OCI-LY1 (cell line): ENCODE measurements around the gene ILRUN.
A peak's percentile ranks its signal among the peaks of the same experiment; 100 is the strongest.

Source experiments
- H2AFZ ChIP-seq: fragments of 200-600 bp; sonication (generic), shearing (Covaris generic); 2 replicates; pipeline ENCODE4 v1.6.0; 2014; ENCODE audit warnings: antibody characterized with exemption, mild to moderate bottlenecking, low read length
- H3F3A ChIP-seq: fragments of 200-600 bp; sonication (generic), shearing (Covaris generic); 2 replicates; pipeline ENCODE4 v1.6.0; 2014; ENCODE audit warnings: mild to moderate bottlenecking, antibody characterized with exemption, low read length, moderate library complexity; ENCODE audit not compliant: insufficient read depth
- H3K27ac ChIP-seq: fragments of 200-600 bp; sonication (generic); 2 replicates; pipeline ENCODE4 v1.5.1; 2014; ENCODE audit warnings: low read length, mixed run types, mild to moderate bottlenecking, low read depth; ENCODE audit not compliant: poor library complexity, severe bottlenecking
- H3K27me3 ChIP-seq: fragments of 200-600 bp; sonication (generic); 2 replicates; pipeline ENCODE4 v1.6.0; 2014; ENCODE audit warnings: antibody characterized with exemption, mild to moderate bottlenecking, low read length, moderate library complexity; ENCODE audit not compliant: insufficient read depth
- H3K36me3 ChIP-seq: fragments of 200-600 bp; sonication (generic); 2 replicates; pipeline ENCODE4 v1.6.1; 2014; ENCODE audit warnings: mild to moderate bottlenecking, antibody characterized with exemption, low read length, moderate library complexity, mixed read lengths; ENCODE audit not compliant: insufficient read depth
- H3K4me1 ChIP-seq: fragments of 200-600 bp; sonication (generic); 2 replicates; pipeline ENCODE4 v1.5.1; 2014; ENCODE audit warnings: mild to moderate bottlenecking, low read length, moderate library complexity; ENCODE audit not compliant: insufficient read depth, severe bottlenecking
- H3K4me2 ChIP-seq: fragments of 200-600 bp; sonication (generic), shearing (Covaris generic); 2 replicates; pipeline ENCODE4 v1.6.1; 2014; ENCODE audit warnings: low read length
- H3K4me3 ChIP-seq: fragments of 200-600 bp; sonication (generic); 2 replicates; pipeline ENCODE4 v1.5.1; 2014; ENCODE audit warnings: low read length, low read depth, mild to moderate bottlenecking, mixed read lengths; ENCODE audit not compliant: poor library complexity, severe bottlenecking
- H3K79me2 ChIP-seq: fragments of 200-600 bp; shearing (Covaris generic); 2 replicates; pipeline ENCODE4 v1.6.1; 2016; ENCODE audit warnings: mixed run types, low read length, mixed read lengths; ENCODE audit not compliant: insufficient read depth
- H3K9ac ChIP-seq: fragments of 200-600 bp; sonication (generic), shearing (Covaris generic); 2 replicates; pipeline ENCODE4 v1.6.1; 2014; ENCODE audit warnings: mild to moderate bottlenecking, low read length, mixed read lengths
- H3K9me2 ChIP-seq: fragments of 200-600 bp; sonication (generic), shearing (Covaris generic); 2 replicates; pipeline ENCODE4 v1.6.1; 2014; ENCODE audit warnings: low read depth, mild to moderate bottlenecking, low read length, mixed read lengths
- H3K9me3 ChIP-seq: fragments of 200-600 bp; shearing (Covaris generic); 2 replicates; pipeline ENCODE4 v1.6.1; 2014; ENCODE audit warnings: low read length, mixed read lengths
- H4K20me1 ChIP-seq: fragments of 200-600 bp; sonication (generic), shearing (Covaris generic); 2 replicates; pipeline ENCODE4 v1.6.0; 2016; ENCODE audit warnings: mild to moderate bottlenecking, low read length; ENCODE audit not compliant: insufficient read depth
- CTCF ChIP-seq: fragments of 200-600 bp; sonication (generic), shearing (Covaris generic); IDR thresholded peaks from 2 replicates; pipeline ENCODE4 v1.5.1; 2017; ENCODE audit warnings: mild to moderate bottlenecking, antibody characterized with exemption, low read length, moderate library complexity, mixed read lengths
- EZH2 ChIP-seq: fragments of 200-600 bp; sonication (generic), shearing (Covaris generic); IDR thresholded peaks from 2 replicates; pipeline ENCODE4 v1.8.0; 2017; ENCODE audit warnings: borderline replicate concordance, mixed run types, mild to moderate bottlenecking, antibody characterized with exemption, low read length, moderate library complexity, mixed read lengths

The ILRUN gene

GRCh38 chr6:34697904-34698559, 1.5 kb upstream of the ILRUN start:
- no peak for TF ChIP-seq CTCF
- TF ChIP-seq EZH2, result no peak
- H3K36me3 ChIP-seq, result peaks cover 10% of the 10 kb centered on the region; the same call in 1 of the 2 replicates
- H3K9me2 ChIP-seq, result no peaks in the 10 kb centered on the region
- peaks cover 40% of the 10 kb centered on the region for H3K4me1 ChIP-seq
- peak overlapping the region; percentile 84 for H3K4me2 ChIP-seq
- H3K27me3 ChIP-seq, result no peaks in the 10 kb centered on the region
- H3K9ac ChIP-seq, result peak overlapping the region; percentile 79
- H3K4me3 ChIP-seq, result peak overlapping the region; percentile 74
- peaks cover 34% of the 10 kb centered on the region for H3K79me2 ChIP-seq
- no peaks in the 10 kb centered on the region for H4K20me1 ChIP-seq
- no peaks in the 10 kb centered on the region for H3K9me3 ChIP-seq
- peak overlapping the region; percentile 28 for H3K27ac ChIP-seq
- H2AFZ ChIP-seq, result no peak overlapping the region
- H3F3A ChIP-seq, result no peaks in the 10 kb centered on the region

- peak overlapping the region; percentile 74 for H3K4me3 ChIP-seq
- H3K27me3 ChIP-seq, result no peaks in the 10 kb centered on the region
- H3K27ac ChIP-seq, result peak overlapping the region; percentile 69
- no peak for TF ChIP-seq EZH2
- TF ChIP-seq CTCF, result no peak
- no peaks in the 10 kb centered on the region for H3K9me2 ChIP-seq
- H3K79me2 ChIP-seq, result peaks cover 40% of the 10 kb centered on the region
- no peaks in the 10 kb centered on the region for H3F3A ChIP-seq
- peaks cover 11% of the 10 kb centered on the region; the same call in 1 of the 2 replicates for H3K36me3 ChIP-seq
- peak overlapping the region; percentile 79 for H3K9ac ChIP-seq
- no peak overlapping the region for H2AFZ ChIP-seq
- H4K20me1 ChIP-seq, result no peaks in the 10 kb centered on the region
- H3K4me2 ChIP-seq, result peak overlapping the region; percentile 84
- peaks cover 45% of the 10 kb centered on the region for H3K4me1 ChIP-seq
- no peaks in the 10 kb centered on the region for H3K9me3 ChIP-seq
Observed at GRCh38 chr6:34697544-34697836, 923 bp upstream of the ILRUN start.

- Histone ChIP-seq H3K4me2 (peak overlapping the region; percentile 84), H3K27ac (peak overlapping the region; percentile 60), H3K9me3 (no peaks in the 10 kb centered on the region), H3K4me1 (peaks cover 55% of the 10 kb centered on the region), H3F3A (no peaks in the 10 kb centered on the region), H3K79me2 (peaks cover 52% of the 10 kb centered on the region), H3K9ac (peak overlapping the region; percentile 84), H2AFZ (no peak overlapping the region), H3K9me2 (no peaks in the 10 kb centered on the region), H3K27me3 (no peaks in the 10 kb centered on the region), H3K36me3 (peaks cover 23% of the 10 kb centered on the region; the same call in 1 of the 2 replicates), H3K4me3 (peak overlapping the region; percentile 74), H4K20me1 (no peaks in the 10 kb centered on the region)
- TF ChIP-seq EZH2 (no peak), CTCF (no peak)
Observed at GRCh38 chr6:34696189-34696738, 303 bp downstream of the ILRUN start.
